Effector memory CD4-positive, alpha-beta T cell (primary cell): Measurements from ENCODE around the gene MICAL1.

Experiments used
- DNase-seq, 3 donors: peaks; one replicate each; pipeline ENCODE4 v3.0.0-alpha.2; 2020
- H3K27ac ChIP-seq: 2 replicates; pipeline ENCODE4 v1.7.0; 2013; ENCODE audit warnings: mild to moderate bottlenecking, low read length, moderate library complexity; ENCODE audit not compliant: insufficient read depth, poor library complexity, severe bottlenecking
- H3K27me3 ChIP-seq: replicated peaks from 2 replicates; pipeline ENCODE4 v1.7.0; 2013; ENCODE audit warnings: mild to moderate bottlenecking, low read length; ENCODE audit not compliant: insufficient read depth, control insufficient read depth, poor library complexity, severe bottlenecking
- H3K36me3 ChIP-seq: 2 replicates; pipeline ENCODE4 v1.7.0; 2013; ENCODE audit warnings: mild to moderate bottlenecking, low read length, moderate library complexity; ENCODE audit not compliant: control insufficient read depth, insufficient read depth
- H3K4me1 ChIP-seq: 2 replicates; pipeline ENCODE4 v1.7.0; 2013; ENCODE audit warnings: low read length, mild to moderate bottlenecking; ENCODE audit not compliant: control insufficient read depth, insufficient read depth, poor library complexity, severe bottlenecking
- H3K4me3 ChIP-seq: 2 replicates; pipeline ENCODE4 v1.7.0; 2013; ENCODE audit warnings: low read length, low read depth, mild to moderate bottlenecking; ENCODE audit not compliant: insufficient read depth, poor library complexity, severe bottlenecking
- H3K9me3 ChIP-seq: 2 replicates; pipeline ENCODE4 v1.7.0; 2013; ENCODE audit warnings: mild to moderate bottlenecking, low read length, moderate library complexity; ENCODE audit not compliant: control insufficient read depth

MICAL1 gene

DNA sequence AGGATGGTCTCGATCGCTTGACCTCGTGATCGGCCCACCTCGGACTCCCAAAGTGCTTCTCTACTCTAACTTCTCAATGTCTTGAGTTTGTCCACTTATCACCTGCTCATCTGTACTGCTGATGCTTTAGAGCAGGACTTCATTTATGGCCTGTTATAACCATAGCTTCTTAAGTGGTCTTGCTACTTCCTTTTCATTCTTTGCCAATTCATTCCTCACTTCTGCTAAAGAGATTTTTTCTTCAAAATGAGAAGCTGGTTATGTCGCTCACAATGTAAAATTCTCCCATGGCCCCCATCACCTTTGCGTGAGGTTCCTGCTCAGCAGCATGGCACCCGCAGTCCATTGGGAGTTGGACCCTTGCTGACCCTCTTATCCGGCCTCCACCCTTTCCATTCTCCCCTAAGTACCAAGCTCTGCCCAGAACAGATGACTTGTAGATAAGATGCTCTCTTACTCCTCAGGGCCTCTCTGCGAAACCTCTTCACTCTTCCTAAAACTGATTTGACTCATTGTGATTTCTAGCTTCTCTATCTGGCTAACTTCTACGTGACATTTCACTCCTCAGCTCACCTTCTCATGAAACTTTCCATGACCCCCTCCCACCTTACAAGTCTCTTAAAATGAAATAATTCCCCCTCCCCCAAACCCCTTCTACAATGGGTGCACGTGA lies 59.4 kb downstream of the MICAL1 start:
- Histone ChIP-seq H3K36me3 (no peaks in the 10 kb centered on the region), H3K27ac (no peak overlapping the region), H3K9me3 (no peaks in the 10 kb centered on the region), H3K4me1 (no peaks in the 10 kb centered on the region), H3K27me3 (no peaks in the 10 kb centered on the region), H3K4me3 (no peak overlapping the region)
- DNase-seq = no peak
